ENCODE results near the gene QPRT. TPM values are rescaled to one million over a fixed set of nuclear protein-coding genes. Genes with fewer than 3 reads are reported as not detected.
"Not testable (repeated sequence)": the region's sequence is repeated elsewhere in the genome, so short reads cannot be mapped to it uniquely, and the experiment has no call there.

Gene QPRT
- total RNA-seq, 1 experiment from 2014 or later = 0.11 TPM

DNA sequence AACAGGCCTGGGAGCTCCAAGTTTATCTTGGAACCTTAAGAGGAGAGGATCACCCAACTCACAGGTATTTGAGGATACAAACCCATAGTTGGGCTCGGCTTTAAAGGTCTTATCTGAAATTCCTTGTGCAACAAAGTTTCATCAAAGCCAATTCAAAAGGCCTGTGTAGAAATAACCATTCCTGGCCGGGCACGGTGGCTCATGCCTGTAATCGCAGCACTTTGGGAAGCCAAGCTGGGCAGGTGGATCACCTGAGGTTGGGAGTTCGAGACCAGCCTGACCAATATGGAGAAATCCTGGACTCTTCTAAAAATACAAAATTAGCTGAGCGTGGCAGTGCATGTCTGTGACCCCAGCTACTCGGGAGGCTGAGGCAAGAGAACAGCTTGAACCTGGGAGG is 38.1 kb downstream of the QPRT start:
- no peak for DNase-seq (ENCODE audit: low read depth)

DNA sequence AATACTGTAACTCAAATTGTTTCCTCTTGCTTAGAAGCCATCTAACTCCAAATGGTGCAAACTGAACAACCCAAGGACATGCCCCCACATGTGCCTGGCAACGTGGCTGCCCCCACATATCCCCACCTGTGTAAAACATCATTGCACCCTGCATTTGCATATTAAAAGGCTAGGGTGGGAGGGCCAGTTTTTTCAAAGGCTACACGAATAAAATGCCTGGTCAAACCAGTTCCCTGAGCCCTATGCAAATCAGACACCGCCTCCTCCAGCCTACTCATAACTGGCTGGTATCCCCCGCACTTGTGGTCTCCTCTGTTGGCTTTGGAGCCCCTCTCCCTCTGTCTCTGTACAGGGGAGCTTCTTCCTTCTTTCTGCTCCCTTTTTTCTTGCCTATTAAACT is 40.1 kb downstream of the QPRT start:
- DNase-seq (ENCODE audit: low read depth) = no peak

- DNase-seq (ENCODE audit: low read depth) = no peak
Observed at GRCh38 chr16:29720703-29721102, 41.7 kb downstream of the QPRT start.

DNA sequence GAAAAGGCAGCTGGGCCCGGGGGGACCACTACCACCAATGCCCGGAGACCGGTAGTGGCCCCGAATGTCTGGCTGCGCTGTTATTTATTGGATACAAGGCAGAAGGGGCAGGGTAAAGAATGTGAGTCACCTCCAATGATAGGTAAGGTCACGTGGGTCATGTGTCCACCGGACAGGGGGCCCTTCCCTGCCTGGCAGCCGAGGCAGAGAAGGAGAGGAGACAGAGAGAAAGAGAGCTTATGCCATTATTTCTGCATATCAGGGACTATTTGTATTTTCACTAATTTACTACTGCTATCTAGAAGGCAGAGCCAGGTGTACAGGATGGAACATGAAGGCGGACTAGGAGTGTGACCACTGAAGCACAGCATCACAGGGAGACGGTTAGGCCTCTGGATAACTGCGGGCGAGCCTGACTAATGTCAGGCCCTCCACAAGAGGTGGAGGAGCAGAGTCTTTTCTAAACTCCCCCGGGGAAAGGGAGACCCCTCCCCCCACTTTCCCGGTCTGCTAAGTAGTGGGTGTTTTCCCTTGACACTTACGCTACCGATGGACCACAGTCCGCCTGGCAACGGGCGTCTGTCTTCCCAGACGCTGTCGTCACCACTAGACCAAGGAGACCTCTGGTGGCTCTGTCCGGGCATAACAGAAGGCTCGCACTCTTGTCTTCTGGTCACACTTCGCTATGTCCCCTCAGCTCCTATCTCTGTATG is 42.3 kb downstream of the QPRT start:
- peak; percentile 60 for DNase-seq (ENCODE audit: low read depth)

GRCh38 chr16:29726845-29727377 is 47.9 kb downstream of the QPRT start:
- no peak for DNase-seq (ENCODE audit: low read depth)

- no peak for DNase-seq (ENCODE audit: low read depth)
Observed at GRCh38 chr16:29727452-29727851, 48.5 kb downstream of the QPRT start.

DNA sequence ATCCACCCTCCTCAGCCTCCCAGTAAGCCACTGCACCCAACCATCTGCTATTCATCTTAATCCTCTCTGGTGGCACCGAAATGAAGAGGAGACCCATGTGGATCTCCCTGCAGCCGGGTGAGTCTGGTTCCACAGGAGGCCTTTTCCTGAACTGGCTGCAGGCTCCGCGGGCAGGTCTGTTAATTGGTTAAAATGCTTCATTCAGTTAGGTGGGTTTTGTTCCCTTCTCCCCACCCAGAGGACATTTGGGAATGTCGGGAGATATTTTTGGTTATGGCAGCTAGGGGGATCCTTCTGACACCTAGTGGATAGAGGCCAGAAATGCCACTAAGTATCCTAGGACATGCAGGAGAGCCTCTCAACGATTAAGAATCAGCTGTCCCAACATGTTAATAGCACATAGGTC is 50.1 kb downstream of the QPRT start:
- DNase-seq (ENCODE audit: low read depth) = peak; percentile 29

GRCh38 chr16:29730649-29731048 is 51.7 kb downstream of the QPRT start:
- no peak for DNase-seq (ENCODE audit: low read depth)

DNA sequence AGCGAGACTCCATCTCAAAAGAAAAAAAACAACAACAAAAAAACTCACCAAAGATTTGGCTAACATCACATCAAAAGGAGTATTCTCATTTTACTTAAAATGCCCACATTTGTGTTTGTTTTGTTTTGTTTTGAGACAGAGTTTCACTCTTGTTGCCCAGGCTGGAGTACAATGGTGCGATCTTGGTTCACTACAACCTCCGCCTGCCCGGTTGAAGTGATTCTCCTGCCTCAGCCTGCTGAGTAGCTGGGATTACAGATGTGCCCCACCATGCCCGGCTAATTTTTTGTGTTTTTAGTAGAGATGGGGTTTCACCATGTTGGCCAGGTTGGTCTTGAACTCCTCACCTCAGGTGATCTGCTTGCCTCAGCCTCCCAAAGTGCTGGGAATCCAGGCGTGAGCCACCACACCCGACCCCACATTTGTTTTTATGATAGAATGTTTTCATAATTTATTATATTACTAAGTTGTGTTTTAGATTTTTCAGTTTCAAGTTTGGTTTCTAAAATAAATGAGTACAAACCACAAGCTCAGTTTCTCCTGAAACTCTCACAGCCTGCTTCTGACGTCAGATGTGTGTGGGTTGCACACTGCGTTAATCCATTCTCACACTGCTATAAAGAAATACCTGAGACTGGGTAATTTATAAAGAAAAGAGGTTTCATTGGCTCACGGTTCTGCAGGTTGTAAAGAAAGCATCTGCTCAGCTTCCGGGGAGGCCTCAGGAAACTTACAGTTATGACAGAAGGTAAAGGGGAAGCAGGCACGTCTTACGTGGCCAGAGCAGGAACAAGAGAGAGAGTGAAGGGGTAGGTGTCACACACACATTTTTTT is 53.0 kb downstream of the QPRT start:
- DNase-seq (ENCODE audit: low read depth) = not testable (repeated sequence)

GRCh38 chr16:29734786-29735185 is 55.8 kb downstream of the QPRT start:
- no peak for DNase-seq (ENCODE audit: low read depth)

DNA sequence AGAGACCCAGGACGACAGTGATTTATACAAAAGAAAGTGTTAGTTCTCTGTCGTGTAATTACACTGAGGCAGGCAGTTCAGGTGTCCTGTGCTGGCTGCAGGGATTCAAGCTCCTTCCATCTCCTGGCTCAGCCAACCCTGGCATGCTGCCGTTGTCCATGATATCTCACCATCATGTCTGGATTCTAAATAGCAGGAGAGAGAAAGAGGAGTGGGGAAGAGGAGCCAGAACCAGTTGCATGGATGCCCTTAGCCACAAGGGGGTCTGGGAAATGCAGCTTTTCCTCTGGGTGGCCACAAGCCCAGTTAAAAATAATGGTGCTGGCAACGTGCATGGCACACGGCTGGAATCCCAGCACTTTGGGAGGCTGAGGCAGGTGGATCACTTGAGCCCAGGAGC is 57.1 kb downstream of the QPRT start:
- no peak for DNase-seq (ENCODE audit: low read depth)

- no peak for DNase-seq (ENCODE audit: low read depth)
Observed at GRCh38 chr16:29736764-29737163, 57.8 kb downstream of the QPRT start.

DNA sequence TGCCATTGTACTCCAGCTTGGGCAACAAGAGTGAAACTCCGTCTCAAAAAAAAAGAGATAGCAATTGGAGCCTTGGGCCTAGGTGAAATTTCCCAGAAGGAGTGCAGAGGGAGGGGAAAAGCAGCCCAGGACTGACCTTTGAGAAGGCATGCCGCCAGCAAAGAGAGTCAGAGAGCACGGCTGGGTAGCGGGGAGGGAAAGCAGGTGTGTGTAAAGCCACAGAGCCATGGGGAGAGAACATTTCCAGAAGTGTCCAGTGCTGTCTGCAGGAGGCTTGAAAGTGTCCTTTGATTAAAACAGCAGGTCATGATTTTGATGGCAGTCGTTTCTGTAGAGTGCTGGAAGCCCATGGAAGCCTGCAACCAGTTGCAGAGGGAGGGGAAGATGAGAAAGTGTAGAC is 58.7 kb downstream of the QPRT start:
- no peak for DNase-seq (ENCODE audit: low read depth)

- DNase-seq (ENCODE audit: low read depth) = no peak
Observed at GRCh38 chr16:29738514-29738913, 59.5 kb downstream of the QPRT start.

GRCh38 chr16:29739927-29740629 is 61.1 kb downstream of the QPRT start:
- DNase-seq (ENCODE audit: low read depth) = not testable (repeated sequence)

GRCh38 chr16:29740630-29741015 is 61.6 kb downstream of the QPRT start:
- DNase-seq (ENCODE audit: low read depth) = not testable (repeated sequence)

GRCh38 chr16:29742683-29743275 is 63.8 kb downstream of the QPRT start:
- DNase-seq (ENCODE audit: low read depth) = no peak

DNA sequence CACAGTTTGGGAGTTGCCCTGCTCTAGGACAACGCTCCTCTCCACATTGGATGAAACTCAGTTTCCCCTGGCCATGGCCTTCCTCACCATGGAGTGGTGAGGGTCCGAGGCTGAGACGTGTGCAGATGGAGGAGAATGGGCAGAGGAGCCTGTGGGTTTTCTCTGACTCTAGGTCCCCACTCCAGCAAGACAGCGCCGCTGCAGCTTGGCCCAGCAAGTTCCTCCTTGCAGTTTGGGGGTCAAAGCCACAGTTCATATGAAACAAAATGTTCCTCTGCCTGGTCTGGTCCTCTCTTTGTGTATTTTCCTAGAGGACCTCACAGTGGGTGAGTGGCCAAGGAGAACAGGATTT is 64.5 kb downstream of the QPRT start:
- no peak for DNase-seq (ENCODE audit: low read depth)

DNA sequence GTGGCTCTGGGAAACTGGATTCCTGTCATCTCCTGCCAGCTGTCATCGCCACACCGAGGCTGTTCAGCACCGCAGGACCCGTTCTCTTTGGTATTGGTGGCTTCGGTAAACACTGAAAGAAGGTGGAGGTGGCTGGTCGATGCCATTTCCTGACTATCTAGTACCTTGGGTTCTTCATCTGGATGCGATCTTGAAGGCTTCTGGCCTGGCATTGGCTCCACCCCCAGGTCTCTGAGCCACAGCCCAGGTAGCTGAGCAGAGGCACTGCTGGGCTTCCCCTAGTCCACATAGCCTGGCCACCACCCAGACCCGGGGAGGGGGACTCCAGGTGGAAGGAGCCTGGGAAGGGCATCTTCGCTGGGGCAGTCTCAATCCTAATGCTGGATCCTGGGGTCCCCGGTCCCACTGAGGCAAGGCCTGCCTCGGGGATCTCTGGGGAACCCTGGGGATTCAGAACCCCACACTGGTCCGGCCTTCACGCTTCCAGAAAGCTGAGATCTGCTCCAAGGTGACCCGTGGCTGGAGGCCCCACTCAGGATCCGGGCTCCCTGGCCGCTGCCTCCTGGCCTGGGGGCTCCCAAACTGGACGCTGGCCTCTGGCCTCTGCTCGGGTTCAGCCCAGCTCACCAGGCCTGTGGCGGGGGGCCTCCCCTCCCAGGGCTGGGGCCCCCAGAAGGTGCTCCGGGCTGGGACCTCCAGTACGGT is 65.0 kb downstream of the QPRT start:
- DNase-seq (ENCODE audit: low read depth) = no peak

DNA sequence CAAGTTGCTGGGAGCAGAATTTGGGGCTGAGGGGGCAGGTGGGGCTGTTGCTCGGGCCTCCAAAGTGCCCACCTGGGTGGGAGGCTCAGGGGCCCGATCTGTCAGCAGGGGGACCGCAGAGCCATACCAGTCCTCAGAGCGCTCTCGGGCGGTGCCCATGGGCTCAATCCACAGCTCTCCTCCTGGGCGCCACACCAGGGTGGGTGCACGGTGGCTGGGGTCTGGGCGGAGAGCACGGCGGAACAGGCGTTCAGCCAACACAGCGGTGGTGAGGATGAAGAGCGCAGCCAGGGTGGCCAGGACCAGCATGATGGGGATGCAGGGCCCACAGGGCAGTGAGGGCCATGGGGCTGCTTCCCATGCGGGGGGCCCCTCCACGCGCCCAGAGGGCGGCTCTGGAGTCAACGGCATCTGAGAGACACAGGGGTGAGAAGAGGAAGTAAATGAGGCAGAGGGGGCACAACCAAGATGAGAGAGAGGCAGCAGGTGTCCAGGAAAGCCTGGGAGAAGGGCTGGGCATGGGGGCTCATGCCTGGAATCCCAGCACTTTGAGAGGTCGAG is 65.6 kb downstream of the QPRT start:
- no peak for DNase-seq (ENCODE audit: low read depth)

Data from Daoy (cell line).